GM18517 (cell line): ENCODE data around the gene NKD1.

Experiments
- ATAC-seq: cut with Tn5 transposase; IDR thresholded peaks from one replicate; pipeline ENCODE4 v1.9.1; 2021; ENCODE audit warnings: mild to moderate bottlenecking, moderate library complexity; ENCODE audit not compliant: unreplicated experiment

NKD1 gene

GRCh38 chr16:50690177-50690576, 142.0 kb downstream of the NKD1 start:
- no peak for ATAC-seq

- ATAC-seq: no peak
Measured at GRCh38 chr16:50692644-50692998, 144.4 kb downstream of the NKD1 start.

- ATAC-seq: no peak
Measured at GRCh38 chr16:50692999-50693781, 145.0 kb downstream of the NKD1 start, which contains the start of gene NOD2. TSS of gene NOD2 (plus strand) at chr16:50693606. CDS start at chr16:50699496, 5,890 bp downstream.

DNA sequence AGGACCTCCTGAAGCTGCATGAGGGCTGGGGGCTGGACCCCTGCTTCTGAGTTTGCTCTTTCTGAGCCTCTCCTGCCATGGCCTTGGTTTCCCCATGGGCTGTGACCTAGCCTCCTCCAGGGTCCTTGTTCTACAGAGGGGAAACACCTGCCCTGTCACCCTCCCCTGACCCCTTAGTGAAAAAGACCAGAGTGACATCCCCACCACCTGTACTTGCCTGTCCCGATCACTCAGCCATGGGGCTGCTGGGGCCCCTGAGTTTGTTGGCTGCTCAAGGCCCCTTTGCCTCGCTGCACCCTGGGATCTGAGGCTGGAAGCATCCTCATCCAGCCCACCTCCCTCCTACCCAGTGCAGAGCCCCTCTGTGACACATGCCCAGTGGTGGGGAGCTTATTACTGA, 146.0 kb downstream of the NKD1 start:
- ATAC-seq: no peak

GRCh38 chr16:50695017-50696000, 147.1 kb downstream of the NKD1 start:
- ATAC-seq: no peak

DNA sequence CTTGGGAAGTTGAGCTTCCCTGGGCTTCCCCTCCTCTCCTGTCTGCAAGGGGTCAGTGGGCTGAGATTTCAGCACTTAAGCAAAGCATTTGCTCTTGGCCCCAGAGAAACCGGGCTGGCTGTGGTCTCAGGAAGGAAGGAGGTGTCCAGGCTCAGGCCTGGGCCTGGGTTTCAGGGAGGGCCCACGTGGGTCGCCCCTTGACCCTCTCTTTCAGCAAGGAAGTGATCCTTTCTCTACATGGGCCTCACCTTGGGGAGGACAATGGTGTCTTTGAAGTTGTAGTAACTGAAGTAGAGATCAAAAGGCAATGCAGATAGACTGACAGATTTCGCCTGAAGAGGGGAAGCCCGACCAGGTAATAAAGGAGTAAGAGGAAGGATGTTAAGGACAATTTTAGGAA, 147.9 kb downstream of the NKD1 start:
- peak; percentile 24 for ATAC-seq

- ATAC-seq: peak; percentile 54
Measured at GRCh38 chr16:50696575-50697420, 148.6 kb downstream of the NKD1 start.

DNA sequence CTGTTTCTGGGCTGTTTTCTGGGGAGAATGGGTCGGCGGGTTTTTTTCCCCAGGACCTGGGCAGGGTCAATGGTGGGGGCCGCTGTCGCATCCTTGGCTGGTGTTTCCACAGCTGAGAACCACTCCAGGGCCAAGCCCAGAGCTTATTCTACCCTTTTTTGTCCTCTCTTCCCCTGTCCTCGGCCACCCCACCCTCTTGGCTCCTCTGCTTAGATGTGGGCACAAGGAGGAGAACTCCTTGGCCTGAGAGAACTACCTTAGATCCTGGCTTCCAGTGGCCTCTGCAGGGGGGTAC, 149.2 kb downstream of the NKD1 start:
- no peak for ATAC-seq

DNA sequence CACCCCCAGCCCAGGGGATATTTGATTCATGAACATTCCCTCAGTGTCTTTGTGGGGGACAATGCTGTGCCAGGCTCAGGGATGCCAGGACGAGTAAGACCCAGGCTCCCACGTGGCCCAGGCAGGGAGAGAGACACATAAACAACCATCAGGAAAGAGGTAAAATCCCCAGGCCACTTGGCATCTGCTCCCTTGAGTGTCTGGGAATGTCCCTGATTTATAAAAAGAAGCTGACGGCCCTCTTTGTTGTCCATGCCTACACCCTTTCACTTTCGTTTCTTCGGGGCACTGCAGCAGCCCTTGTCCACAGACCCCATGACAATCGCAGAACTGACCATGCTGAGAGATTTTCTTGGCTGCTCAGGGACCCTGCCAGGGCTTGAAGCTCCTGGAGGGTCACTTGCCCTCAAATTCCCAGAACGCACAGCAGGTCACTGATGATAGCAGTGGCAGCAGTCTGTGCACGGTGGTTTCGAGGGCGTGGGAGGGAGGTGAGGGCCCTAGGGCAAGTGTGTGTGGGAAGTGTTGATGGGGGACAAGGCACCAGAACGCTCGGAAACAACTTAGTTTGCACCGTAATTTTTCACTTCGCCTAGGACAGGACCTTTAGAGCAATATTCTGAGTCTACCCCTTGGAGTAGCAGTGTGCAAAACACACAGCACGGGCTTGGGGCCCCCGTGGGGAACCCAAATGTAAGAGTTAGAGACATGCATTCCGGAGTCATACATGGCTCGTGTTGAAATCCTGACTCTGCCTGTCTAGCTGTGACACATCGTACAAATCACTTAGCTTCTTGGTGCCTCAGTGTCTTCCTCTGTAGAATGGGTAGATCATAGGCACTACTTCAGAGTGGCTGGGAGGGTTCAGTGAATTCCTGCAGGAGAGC, 149.9 kb downstream of the NKD1 start:
- ATAC-seq: peak; percentile 43
